Esophagus squamous epithelium (tissue), 4 donors: ENCODE results near the gene LMAN1L.

ENCODE experiments used
- CTCF ChIP-seq, 6 experiments: fragments of 450-650 bp in 4 of 6; fragments of 200-600 bp in 2 of 6; sonication (generic) in 2 of 6; IDR thresholded peaks; one replicate each; pipeline ENCODE4 v1.5.1; 2016 to 2019; ENCODE audit warnings: antibody characterized with exemption in 6 of 6, mild to moderate bottlenecking in 4 of 6, moderate library complexity in 4 of 6
- POLR2A ChIP-seq, 4 donors: fragments of 450-650 bp; IDR thresholded peaks; one replicate each; pipeline ENCODE4 v1.6.1; 2017; ENCODE audit warnings: antibody characterized with exemption in 4 of 4, mild to moderate bottlenecking in 4 of 4, moderate library complexity in 3 of 4

DNA sequence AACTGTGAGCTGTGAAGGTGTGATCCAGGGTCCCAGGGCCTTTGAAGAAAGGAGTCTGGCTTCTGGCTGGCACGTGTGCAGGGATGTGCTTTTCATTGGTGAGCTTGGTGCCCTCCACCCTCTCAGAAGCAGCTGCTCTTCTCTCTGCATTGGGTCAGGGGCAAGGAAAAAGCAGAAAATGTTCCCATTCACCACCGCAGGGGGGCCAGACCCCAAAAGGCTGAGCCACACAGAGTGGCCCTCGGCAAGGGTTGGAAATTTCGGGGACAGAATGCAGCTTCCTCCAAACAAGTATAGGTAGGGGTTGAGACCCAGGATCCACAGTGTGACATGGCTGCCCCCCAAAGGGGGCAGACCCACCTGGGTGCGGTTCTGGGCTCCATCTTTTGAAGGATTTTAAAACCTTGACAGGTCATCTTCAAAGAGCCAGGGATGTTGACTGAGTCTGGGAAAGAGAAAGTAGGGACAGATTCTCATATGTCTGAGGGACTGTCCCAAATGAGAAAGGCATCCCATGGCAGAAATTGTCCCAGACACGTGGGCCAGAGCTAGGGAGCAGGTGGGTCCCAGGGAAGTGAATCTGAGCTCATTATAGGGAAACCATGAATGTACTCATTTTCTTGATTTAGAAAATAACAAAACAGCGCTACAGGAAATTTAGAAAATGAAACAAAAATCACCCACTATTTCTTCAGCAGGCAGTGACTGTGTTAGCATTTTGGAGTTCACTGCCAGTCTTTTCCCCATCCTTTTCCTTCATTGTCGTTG lies 28.0 kb upstream of the LMAN1L start:
- no peak for TF ChIP-seq CTCF (IDR thresholded peaks at IDR 0.05)
- TF ChIP-seq POLR2A (IDR thresholded peaks at IDR 0.05), result no peak
